CD4-positive, alpha-beta T cell treated with Interleukin-12 subunit alpha and Interleukin-12 subunit beta, for 1 hour (primary cell): Measurements from ENCODE around the gene KRTAP10-9.

Source experiments
- DNase-seq: peaks from one replicate; pipeline ENCODE4 v3.0.0-alpha.2; 2020

KRTAP10-9 gene

GRCh38 chr21:44670642-44671432 lies 43.9 kb downstream of the KRTAP10-9 start:
- no peak for DNase-seq

GRCh38 chr21:44671911-44672310 lies 45.0 kb downstream of the KRTAP10-9 start:
- no peak for DNase-seq

GRCh38 chr21:44677881-44678280 lies 51.0 kb downstream of the KRTAP10-9 start:
- DNase-seq, result no peak
